Glomerular visceral epithelial cell (primary cell): ENCODE data around the gene CREB3L1.
"Not testable (repeated sequence)": the region's sequence is repeated elsewhere in the genome, so short reads cannot be mapped to it uniquely, and the experiment has no call there.

ENCODE experiments used
- DNase-seq: peaks from one replicate; pipeline ENCODE4 v3.0.0-alpha.2; 2016; ENCODE audit errors: extremely low spot score

The CREB3L1 gene

DNA sequence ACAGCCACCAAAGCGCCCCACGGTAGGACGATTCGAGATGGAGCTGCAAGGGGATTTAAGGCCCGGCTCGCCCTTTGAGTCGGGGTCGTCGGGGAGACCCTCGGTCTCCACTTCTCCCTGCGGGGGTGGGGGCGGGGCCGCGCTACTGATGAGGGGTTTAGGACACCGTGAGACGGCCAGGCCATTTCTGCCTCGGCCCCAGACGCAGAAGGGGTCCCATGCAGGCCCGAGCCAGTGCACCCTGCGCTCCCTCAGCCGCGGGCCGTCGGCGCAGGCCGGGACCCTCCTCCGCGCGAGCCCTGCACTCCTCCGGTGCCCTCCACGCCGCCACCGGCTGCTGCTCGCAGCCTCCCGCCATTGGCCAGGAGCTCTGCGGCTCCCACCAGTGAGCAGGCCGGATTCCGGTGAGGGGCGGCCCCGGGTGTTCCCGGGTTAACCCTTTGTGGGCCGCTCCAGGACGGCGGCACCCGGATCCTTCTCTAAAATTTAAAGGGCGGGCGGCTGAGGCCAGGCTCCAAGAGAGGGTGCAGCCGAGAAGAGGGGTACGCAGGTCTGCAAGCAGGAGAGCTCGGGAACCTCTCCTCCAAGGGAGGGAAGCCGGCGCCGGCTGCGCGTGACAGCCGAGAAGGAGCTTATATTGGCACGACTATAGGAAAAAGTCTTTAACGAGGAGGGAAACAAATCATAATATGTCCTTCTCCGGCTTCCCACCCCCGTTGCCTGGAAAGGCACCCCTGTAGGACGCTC is 18.0 kb downstream of the CREB3L1 start:
- peak; percentile 79 for DNase-seq

DNA sequence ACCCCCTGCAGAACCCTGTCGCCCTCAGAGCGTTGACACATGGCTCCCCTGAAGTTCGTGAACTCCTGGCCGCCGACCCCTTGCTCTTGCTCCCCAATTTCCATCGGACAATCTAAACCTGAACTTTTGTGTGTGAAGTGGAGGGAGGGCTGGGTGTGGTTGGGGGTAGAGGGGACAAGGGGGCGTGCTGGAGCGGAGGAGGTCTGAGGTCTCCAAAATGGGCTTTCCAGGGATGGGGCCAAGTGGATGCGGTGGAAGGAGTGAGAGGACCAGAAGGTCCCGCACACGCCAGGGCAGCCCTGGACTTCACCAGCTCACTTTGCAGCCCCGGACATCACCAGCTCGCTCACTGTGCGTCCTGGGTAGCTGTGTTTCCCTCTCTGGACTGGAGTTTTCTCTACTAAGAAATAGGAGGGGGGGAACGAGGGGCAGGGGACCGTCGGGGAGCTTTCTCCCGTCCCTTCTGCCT is 18.6 kb downstream of the CREB3L1 start:
- DNase-seq: no peak

DNA sequence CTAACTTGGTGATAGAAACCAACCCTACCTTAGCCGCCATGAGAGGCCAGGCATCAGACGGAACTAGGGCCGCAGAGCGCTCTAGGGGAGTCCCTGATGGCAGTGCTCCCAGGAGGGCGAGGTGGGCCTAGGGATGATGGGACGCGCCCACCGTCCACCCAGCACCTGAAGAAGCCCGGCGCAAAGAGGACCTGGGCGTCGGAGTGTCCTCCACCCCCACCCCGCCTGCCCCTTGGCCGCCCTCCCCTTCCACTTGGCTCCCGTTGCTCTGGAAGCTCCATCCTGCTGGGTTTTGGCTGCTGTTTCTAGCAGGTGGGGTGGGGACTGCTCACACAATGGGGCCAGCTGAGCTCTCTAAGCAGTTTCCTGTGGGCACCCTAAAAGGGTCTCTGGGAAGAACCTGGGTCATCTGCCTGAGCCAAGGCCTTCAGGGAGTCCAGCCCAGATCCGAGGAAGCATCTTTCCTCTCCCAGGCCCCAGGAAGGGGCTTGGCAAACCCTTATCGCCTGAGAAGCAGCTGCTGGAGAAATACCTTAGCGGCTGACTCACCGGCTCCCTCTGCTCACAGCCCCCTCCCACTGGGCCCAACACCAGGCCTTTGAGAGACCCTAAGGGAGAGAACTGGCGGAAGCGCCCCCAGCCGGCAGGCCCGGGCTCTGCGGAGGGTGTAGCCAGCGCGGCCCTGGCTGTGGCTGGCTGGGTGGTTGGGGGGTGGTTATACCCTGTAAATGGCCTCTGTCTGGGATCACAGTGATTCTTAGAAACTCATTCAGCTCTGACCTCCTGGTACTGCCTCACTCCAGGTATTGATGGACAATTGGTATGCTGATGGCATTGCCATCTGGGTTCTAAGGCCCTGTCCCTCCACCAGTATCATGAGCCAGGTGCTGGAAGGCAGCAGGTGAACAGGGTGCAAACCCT is 19.3 kb downstream of the CREB3L1 start:
- DNase-seq: peak; percentile 81

DNA sequence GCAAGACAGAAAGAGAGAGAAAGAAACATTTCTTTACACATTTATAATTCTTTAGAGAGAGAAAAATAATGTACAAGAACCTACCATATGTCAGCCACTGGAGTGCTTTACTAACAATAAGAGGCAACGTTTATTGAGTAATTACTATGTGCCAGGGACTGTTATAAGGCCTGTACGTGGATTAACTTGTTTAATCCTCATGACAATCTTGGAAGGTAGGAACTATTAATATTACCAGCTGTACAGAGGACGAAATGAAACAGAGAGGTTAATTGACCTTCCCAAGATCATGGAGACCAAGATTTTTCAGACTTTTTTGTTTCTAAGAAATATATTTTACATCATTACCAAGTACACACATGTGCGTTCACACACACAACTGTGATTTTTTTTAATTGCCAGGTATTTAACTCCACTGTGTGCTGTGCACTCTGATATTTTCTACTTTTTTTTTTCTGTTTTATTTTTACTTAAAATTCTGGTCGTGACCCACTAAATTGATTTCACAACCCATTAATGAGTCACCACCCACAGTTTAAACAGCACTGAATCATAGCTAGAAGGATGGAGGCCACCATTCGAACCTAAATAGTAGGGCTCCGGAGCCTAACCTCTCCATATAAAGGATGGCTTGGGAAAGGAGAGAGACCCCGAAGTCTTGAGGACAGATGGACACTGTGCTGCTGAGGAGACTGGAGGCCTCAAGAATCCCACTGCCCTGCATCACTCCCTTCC is 21.4 kb downstream of the CREB3L1 start:
- DNase-seq: peak; percentile 44

DNA sequence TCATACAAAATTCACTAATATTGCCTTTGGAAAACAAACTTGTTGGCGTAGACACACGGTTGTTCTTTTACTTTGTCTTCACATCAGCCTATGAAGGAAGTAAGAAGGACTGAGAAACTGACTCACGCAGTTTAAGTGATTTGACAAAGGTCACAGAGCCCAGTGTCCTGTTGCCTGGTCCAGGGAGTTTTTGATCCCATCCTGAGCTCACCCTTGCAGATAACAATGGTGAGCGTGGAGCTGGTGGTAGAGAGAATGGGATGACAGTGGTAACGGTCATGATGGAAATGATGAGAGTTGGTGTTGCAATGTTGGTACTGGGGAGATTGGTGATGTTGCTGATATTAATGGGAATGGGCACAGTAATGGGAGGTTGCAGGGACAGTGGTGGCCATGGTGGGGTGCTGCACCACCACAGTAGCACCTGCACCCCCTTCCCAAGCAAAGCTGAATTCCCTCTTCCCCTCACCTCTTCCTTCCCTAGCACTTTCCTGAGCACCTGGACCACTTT is 22.0 kb downstream of the CREB3L1 start:
- DNase-seq: no peak

DNA sequence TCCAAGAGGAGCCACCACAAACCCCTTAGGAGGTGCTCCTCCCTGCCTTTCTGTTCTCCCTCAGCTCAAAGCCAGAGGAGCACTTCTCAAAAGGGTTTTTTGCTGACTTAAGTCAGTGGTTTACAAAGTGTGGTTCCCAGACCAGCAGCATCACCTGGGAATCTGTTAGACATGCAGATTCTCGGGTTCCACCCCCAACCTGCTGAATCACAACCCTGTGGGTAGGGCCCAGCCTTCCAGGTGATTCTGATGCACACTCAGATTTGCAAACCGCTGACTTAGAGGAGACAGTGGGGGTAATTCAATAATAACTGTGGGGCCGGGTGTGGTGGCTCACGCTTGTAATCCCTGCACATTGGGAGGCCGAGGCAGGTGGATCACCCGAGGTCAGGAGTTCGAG is 22.8 kb downstream of the CREB3L1 start:
- DNase-seq: no peak

DNA sequence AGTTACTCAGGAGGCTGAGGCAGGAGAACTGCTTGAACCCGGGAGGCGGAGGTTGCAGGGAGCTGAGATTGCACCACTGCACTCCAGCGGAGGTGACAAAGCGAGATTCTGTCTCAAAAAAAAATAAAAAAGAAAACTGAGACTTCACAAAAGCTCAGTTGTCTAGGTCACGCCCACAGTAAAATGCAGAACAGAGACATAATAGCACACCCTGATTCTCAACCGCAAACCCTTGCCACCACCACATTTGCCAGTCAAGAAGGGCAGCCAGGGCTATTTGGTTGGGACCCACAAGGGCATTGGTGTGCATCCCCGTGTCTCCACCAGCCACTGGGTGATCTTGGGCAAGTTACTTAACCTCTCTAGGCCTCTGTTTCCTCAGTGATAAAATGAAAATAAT is 25.4 kb downstream of the CREB3L1 start:
- DNase-seq: no peak

DNA sequence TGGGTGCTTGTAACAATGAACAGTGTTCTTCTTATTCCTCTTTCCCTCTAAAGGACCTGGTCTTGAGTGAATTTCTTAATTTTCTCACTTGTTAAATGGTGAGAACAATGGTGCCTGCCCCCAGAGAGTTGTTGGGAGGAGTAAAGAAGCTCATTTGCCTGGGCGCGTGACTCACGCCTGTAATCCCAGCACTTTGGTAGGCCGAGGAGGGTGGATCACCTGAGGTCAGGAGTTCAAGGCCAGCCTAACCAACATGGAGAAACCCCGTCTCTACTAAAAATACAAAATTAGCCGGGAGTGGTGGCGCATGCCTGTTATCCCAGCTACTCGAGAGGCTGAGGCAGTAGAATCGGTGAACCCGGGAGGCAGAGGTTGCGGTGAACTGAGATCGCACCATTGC is 26.6 kb downstream of the CREB3L1 start:
- DNase-seq: not testable (repeated sequence)

DNA sequence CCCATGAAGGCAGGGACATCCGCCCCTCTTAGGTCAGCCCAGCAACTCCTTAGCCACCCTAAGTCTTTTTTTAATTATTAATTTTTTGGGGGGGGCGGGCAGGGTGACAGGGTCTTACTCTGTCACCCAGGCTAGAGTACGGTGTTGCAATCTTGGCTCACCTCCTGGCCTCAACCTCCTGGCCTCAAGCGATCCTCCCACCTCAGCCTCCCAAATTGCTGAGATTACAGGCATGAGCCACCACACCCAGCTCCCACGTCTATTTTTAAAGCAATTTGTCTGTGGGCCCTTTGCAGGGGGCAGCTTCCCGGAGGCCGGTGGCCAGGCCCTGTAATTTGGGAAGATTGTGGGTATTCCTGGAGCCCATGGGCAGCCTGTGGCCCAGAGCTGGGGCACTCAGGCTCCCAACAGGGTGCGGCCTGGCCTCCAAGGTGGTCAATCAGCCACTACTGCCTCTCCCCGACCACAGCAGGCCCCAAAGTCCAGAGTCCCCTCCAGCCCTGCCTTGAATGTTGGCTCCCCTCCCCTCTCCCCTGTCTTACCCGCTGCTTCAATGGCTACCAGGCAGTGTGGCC is 27.2 kb downstream of the CREB3L1 start:
- DNase-seq: no peak

DNA sequence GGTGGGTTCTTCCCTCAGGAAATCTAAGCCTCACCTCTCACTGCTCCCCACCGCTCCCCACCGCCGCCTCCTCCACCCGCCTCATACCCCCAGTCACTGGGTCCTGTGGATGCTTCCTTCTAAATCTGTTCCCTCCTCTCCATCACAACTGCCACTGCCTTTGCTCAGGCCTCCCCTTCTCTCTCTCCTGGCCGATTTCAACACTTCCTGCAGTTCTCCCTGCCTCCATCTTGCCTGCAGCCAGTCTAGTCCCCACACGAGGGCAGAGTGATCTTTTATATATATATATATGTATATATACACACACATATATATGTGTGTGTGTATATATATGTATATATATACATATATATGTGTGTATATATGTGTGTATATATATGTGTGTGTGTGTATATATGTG is 27.8 kb downstream of the CREB3L1 start:
- no peak for DNase-seq

DNA sequence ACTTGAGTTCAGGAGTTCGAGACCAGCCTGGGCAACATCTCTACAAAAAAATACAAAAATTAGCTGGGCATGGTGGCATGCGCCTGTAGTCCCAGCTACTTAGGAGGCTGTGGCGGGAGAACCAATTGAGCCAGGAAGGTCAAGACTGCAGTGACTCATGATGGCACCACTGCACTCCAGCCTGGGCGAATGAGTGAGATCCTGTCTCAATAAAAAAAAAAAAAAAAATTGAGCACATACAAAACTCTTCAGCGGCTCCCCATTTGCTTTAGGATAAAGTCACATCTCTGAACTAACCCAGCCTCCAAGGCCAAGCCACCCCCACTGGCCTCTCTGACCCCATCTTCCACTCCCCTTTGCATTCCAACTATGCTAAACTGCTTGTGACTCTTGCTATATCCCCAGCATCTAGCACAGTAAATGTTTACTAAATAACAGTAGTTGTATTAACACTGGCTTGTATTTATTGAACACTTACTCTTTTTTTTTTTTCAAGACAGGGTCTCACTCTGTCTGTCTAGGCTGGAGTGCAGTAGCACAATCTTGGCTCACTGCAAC is 28.9 kb downstream of the CREB3L1 start:
- peak; percentile 13 for DNase-seq

DNA sequence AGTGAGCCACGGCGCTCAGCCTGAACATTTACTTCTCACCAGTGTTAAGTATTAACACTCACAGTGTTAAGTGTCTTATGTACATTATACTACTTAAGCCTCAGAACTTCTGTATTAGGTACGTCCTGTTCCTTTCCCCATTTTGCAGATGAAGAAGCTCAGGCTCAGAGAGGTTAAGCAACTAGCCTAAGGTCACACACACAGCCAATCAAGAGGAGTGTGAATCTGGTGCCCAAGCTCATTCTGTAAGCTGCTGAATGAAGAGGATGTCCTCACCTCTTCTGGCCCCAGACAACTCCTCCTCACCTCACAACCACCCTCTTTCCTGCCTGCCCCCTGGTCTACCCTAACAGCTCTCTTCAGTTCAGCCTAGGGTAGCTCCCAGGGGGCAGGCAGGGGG is 29.9 kb downstream of the CREB3L1 start:
- DNase-seq: no peak

DNA sequence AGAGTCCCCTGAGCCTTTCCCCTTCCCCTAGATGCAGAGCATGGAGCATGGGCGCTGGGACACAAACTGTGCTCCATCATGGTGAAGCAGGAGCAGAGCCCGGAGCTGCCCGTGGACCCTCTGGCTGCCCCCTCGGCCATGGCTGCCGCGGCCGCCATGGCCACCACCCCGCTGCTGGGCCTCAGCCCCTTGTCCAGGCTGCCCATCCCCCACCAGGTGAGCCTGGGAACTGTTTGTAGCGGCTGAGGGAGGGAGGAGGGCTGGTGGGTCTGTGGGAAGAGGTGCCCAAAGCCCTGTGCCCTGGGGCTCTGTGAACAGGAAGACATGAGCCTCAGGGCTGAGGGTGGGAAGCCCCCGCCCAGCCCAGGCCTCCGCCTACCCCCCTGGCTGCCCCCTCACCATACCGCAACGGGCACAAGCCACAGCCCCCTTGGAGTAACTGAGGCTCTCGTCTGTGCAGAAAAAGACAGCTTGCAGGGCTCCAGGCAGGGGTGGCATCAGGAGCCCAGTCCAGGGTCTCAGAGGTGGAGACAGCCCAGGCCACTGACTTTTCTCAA is 30.4 kb downstream of the CREB3L1 start:
- DNase-seq: no peak

DNA sequence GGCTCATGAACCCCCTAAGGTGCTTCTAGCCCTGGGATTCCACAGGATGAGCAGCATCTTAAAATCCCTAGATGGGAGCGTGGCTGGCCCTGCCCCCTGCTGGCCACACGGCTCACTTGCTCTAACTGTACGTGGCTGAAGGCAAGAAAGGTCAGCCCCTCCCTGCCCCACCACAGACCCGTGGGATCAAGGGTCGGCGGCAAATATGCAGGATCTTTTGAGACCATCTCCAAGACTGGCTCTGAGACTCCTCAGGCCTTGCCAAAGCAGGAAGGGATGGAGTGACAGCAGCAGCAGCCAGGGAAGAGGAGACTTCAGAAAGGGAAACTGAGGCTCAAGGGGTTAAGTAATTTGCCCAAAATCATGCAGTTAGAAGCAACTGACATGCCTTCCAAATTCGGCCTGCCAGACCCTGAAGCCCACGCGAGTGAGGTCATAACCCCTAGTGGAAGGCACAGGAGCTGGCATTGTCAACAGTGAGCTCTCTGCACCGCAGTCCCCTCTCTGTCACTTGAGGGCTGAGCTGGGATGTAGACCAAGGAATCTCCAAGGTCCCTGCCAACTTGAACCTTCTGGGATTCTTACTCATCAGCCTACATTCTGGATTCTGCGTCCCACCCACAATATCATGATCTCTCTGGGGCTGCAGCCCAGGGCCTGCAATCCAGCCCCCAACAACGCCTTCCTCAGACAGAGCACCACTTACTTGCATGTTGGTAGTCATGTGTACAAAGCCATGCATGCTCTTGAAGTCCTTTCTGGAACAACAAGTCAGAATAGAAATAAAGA is 31.4 kb downstream of the CREB3L1 start:
- DNase-seq: peak; percentile 74

DNA sequence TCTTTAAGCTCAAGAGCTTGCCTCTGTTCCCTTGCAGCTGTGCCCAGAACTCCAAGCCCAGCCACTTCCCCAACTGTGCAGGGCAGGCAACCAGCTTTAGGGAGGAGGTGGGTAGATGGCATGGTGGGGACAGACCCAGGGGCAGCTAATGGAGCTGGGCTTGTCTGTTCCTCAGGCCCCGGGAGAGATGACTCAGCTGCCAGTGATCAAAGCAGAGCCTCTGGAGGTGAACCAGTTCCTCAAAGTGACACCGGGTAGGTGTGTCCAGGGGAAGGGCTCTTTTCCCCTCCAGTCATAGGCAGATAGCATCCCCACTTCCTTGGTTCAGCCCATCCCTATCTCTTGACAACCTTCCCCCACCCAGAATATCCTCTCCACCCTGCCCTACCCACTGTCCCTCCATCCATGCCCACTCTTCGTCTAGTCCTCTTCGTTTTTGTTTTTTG is 32.4 kb downstream of the CREB3L1 start:
- no peak for DNase-seq

DNA sequence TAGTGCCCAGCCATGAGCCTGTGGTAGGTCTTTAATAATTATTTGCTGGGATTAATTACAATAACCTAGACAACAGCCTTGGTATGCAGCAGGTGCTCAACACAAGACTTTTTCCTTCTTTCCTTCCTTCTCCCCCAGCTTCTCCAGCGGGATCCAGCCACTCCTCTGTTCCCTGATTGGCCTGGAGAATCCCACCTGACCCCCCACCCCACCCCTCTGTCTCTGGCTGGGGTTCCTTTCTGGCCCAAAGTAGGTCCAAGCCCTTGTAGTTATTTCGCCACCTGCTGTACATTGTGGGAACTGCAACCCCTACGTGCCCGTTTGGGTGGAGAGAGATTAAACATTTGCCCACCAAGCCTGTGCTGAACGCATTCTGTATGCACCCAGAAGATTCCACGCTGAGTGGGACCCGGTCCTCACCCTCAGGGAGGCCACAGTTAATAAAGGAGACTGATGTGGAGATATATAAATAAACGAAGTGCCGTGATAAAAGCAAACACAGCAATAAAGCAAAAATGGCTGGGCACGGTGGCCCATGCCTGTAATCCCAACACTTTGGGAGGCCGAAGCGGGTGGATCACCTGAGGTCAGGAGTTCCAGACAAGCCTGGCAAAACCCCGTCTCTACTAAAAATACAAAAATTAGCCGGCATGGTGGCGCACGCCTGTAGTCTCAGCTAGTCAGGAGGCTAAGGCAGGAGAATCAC is 37.7 kb downstream of the CREB3L1 start:
- peak; percentile 80 for DNase-seq

DNA sequence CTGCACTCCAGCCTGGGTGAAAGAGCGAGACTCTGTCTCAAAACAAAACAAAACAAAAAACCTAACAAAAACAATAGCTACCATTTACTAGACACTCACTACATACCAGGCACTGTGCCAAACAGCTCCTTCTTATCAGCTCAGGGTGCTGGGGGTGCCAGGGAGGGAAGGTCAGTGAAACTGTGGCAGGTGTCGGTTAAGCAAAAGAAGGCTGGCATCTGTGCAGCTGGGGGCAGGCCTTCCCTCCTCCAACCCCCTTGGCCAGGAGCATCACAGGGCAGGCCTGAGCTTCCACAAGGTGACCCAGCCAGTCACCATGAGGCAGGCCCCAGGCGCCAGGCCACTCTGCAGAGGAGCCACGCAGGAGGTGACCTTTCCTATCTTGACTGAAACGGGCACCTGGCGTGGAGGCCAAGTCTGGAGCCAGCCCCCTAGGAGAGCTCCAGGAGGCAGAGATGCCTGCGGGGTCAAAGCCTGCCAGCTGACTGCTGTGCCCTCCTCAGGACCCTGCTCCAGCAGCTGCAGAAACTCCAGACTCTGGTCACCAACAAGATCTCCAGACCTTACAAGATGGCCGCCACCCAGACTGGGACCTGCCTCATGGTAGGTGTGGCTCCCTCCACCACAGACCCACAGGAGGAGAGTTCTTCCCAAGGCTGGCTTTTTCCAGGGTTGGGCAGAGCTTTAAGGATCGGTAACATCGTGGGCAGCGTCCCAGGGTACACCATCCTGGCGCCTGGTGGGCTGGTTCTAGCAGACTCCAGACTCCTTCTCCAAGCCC is 38.5 kb downstream of the CREB3L1 start:
- DNase-seq: no peak

DNA sequence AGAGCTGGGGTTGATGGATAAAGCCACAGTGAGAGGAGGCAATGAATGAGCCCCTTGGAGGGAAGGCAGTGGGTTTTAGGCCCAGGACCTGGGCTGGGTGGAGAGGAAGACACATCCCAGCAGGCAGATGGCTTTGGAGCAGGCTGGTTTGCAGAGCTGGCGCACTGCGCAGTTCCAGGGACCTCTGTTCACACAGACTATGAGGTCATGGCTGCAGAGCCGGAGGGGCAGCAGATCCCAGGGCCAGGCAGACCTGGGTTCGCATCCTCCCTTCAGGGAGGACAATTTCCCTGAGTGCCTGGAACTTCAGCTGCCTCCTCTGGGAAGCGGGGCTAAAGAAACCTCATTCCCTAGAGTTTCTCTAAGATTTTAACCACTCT is 41.6 kb downstream of the CREB3L1 start:
- no peak for DNase-seq

DNA sequence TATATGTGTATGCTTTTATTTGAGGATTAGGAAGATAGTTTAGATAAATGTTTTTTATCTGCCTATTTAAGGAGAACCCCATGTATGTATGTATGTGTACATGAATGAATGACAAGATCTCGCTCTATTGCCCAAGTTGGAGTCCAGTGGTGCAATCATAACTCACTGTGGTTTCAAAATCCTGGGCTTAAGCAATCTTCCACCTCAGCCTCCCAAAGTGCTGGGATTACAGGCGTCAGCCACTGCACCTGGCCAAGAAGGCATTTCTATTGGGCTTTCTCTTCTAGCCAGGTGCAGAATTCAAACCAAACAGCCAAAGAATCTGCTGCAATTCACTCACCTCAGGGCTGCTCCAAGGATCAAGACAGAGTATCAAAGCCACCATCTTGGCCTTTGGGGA is 44.3 kb downstream of the CREB3L1 start:
- DNase-seq: no peak
